OCI-LY1 (cell line): ENCODE data around the gene IGFBP5.

Experiments
- H2AFZ ChIP-seq: fragments of 200-600 bp; sonication (generic), shearing (Covaris generic); 2 replicates; pipeline ENCODE4 v1.6.0; 2014; ENCODE audit warnings: antibody characterized with exemption, mild to moderate bottlenecking, low read length
- H3F3A ChIP-seq: fragments of 200-600 bp; sonication (generic), shearing (Covaris generic); 2 replicates; pipeline ENCODE4 v1.6.0; 2014; ENCODE audit warnings: mild to moderate bottlenecking, antibody characterized with exemption, low read length, moderate library complexity; ENCODE audit not compliant: insufficient read depth
- H3K27ac ChIP-seq: fragments of 200-600 bp; sonication (generic); 2 replicates; pipeline ENCODE4 v1.5.1; 2014; ENCODE audit warnings: low read length, mixed run types, mild to moderate bottlenecking, low read depth; ENCODE audit not compliant: poor library complexity, severe bottlenecking
- H3K27me3 ChIP-seq: fragments of 200-600 bp; sonication (generic); 2 replicates; pipeline ENCODE4 v1.6.0; 2014; ENCODE audit warnings: antibody characterized with exemption, mild to moderate bottlenecking, low read length, moderate library complexity; ENCODE audit not compliant: insufficient read depth
- H3K36me3 ChIP-seq: fragments of 200-600 bp; sonication (generic); 2 replicates; pipeline ENCODE4 v1.6.1; 2014; ENCODE audit warnings: mild to moderate bottlenecking, antibody characterized with exemption, low read length, moderate library complexity, mixed read lengths; ENCODE audit not compliant: insufficient read depth
- H3K4me1 ChIP-seq: fragments of 200-600 bp; sonication (generic); 2 replicates; pipeline ENCODE4 v1.5.1; 2014; ENCODE audit warnings: mild to moderate bottlenecking, low read length, moderate library complexity; ENCODE audit not compliant: insufficient read depth, severe bottlenecking
- H3K4me2 ChIP-seq: fragments of 200-600 bp; sonication (generic), shearing (Covaris generic); 2 replicates; pipeline ENCODE4 v1.6.1; 2014; ENCODE audit warnings: low read length
- H3K4me3 ChIP-seq: fragments of 200-600 bp; sonication (generic); 2 replicates; pipeline ENCODE4 v1.5.1; 2014; ENCODE audit warnings: low read length, low read depth, mild to moderate bottlenecking, mixed read lengths; ENCODE audit not compliant: poor library complexity, severe bottlenecking
- H3K79me2 ChIP-seq: fragments of 200-600 bp; shearing (Covaris generic); 2 replicates; pipeline ENCODE4 v1.6.1; 2016; ENCODE audit warnings: mixed run types, low read length, mixed read lengths; ENCODE audit not compliant: insufficient read depth
- H3K9ac ChIP-seq: fragments of 200-600 bp; sonication (generic), shearing (Covaris generic); 2 replicates; pipeline ENCODE4 v1.6.1; 2014; ENCODE audit warnings: mild to moderate bottlenecking, low read length, mixed read lengths
- H3K9me2 ChIP-seq: fragments of 200-600 bp; sonication (generic), shearing (Covaris generic); 2 replicates; pipeline ENCODE4 v1.6.1; 2014; ENCODE audit warnings: low read depth, mild to moderate bottlenecking, low read length, mixed read lengths
- H3K9me3 ChIP-seq: fragments of 200-600 bp; shearing (Covaris generic); 2 replicates; pipeline ENCODE4 v1.6.1; 2014; ENCODE audit warnings: low read length, mixed read lengths
- H4K20me1 ChIP-seq: fragments of 200-600 bp; sonication (generic), shearing (Covaris generic); 2 replicates; pipeline ENCODE4 v1.6.0; 2016; ENCODE audit warnings: mild to moderate bottlenecking, low read length; ENCODE audit not compliant: insufficient read depth
- CTCF ChIP-seq: fragments of 200-600 bp; sonication (generic), shearing (Covaris generic); IDR thresholded peaks from 2 replicates; pipeline ENCODE4 v1.5.1; 2017; ENCODE audit warnings: mild to moderate bottlenecking, antibody characterized with exemption, low read length, moderate library complexity, mixed read lengths
- EZH2 ChIP-seq: fragments of 200-600 bp; sonication (generic), shearing (Covaris generic); IDR thresholded peaks from 2 replicates; pipeline ENCODE4 v1.8.0; 2017; ENCODE audit warnings: borderline replicate concordance, mixed run types, mild to moderate bottlenecking, antibody characterized with exemption, low read length, moderate library complexity, mixed read lengths

IGFBP5 gene

GRCh38 chr2:216632346-216632951 is 62.9 kb downstream of the IGFBP5 start:
- no peak overlapping the region for H3K4me2 ChIP-seq

GRCh38 chr2:216629784-216630183 is 65.6 kb downstream of the IGFBP5 start:
- no peaks in the 10 kb centered on the region for H3K27me3 ChIP-seq
- H3K4me3 ChIP-seq: no peak overlapping the region
- H3K9me2 ChIP-seq: no peaks in the 10 kb centered on the region
- H3K4me2 ChIP-seq: no peak overlapping the region
- no peaks in the 10 kb centered on the region for H3F3A ChIP-seq
- H3K27ac ChIP-seq: no peak overlapping the region
- H3K79me2 ChIP-seq: no peaks in the 10 kb centered on the region
- no peaks in the 10 kb centered on the region for H3K4me1 ChIP-seq
- no peaks in the 10 kb centered on the region for H3K36me3 ChIP-seq
- H3K9me3 ChIP-seq: no peaks in the 10 kb centered on the region
- no peak for TF ChIP-seq EZH2
- TF ChIP-seq CTCF: no peak
- no peaks in the 10 kb centered on the region for H4K20me1 ChIP-seq
- no peak overlapping the region for H3K9ac ChIP-seq
- H2AFZ ChIP-seq: no peak overlapping the region

More at GRCh38 chr2:216632346-216632951, 62.9 kb downstream of the IGFBP5 start:
- no peaks in the 10 kb centered on the region for H3K4me1 ChIP-seq
- no peak overlapping the region for H2AFZ ChIP-seq
- H4K20me1 ChIP-seq: no peaks in the 10 kb centered on the region
- no peak overlapping the region for H3K4me3 ChIP-seq
- no peaks in the 10 kb centered on the region for H3F3A ChIP-seq
- H3K9ac ChIP-seq: no peak overlapping the region
- no peaks in the 10 kb centered on the region for H3K79me2 ChIP-seq
- H3K9me3 ChIP-seq: no peaks in the 10 kb centered on the region
- H3K27ac ChIP-seq: no peak overlapping the region
- no peaks in the 10 kb centered on the region for H3K27me3 ChIP-seq
- TF ChIP-seq CTCF (no peak), EZH2 (no peak)
- H3K36me3 ChIP-seq: no peaks in the 10 kb centered on the region
- H3K9me2 ChIP-seq: no peaks in the 10 kb centered on the region

GRCh38 chr2:216626875-216627245 is 68.5 kb downstream of the IGFBP5 start:
- no peak overlapping the region for H3K4me3 ChIP-seq
- no peak overlapping the region for H2AFZ ChIP-seq
- no peak overlapping the region for H3K4me2 ChIP-seq
- no peaks in the 10 kb centered on the region for H4K20me1 ChIP-seq
- H3K27ac ChIP-seq: no peak overlapping the region
- TF ChIP-seq EZH2 (no peak), CTCF (no peak)
- H3K79me2 ChIP-seq: no peaks in the 10 kb centered on the region
- H3F3A ChIP-seq: no peaks in the 10 kb centered on the region
- H3K36me3 ChIP-seq: no peaks in the 10 kb centered on the region
- peaks cover 3% of the 10 kb centered on the region for H3K4me1 ChIP-seq
- H3K9ac ChIP-seq: no peak overlapping the region
- H3K9me2 ChIP-seq: no peaks in the 10 kb centered on the region
- no peaks in the 10 kb centered on the region for H3K9me3 ChIP-seq
- no peaks in the 10 kb centered on the region for H3K27me3 ChIP-seq
